LoVo (cell line): Measurements from ENCODE around the gene PIM1.
A peak's percentile ranks its signal among the peaks of the same experiment; 100 is the strongest.

Experiments
- DNase-seq: peaks from one replicate; pipeline ENCODE4 v3.0.0-alpha.2; 2016; ENCODE audit warnings: low spot score

PIM1 gene

DNA sequence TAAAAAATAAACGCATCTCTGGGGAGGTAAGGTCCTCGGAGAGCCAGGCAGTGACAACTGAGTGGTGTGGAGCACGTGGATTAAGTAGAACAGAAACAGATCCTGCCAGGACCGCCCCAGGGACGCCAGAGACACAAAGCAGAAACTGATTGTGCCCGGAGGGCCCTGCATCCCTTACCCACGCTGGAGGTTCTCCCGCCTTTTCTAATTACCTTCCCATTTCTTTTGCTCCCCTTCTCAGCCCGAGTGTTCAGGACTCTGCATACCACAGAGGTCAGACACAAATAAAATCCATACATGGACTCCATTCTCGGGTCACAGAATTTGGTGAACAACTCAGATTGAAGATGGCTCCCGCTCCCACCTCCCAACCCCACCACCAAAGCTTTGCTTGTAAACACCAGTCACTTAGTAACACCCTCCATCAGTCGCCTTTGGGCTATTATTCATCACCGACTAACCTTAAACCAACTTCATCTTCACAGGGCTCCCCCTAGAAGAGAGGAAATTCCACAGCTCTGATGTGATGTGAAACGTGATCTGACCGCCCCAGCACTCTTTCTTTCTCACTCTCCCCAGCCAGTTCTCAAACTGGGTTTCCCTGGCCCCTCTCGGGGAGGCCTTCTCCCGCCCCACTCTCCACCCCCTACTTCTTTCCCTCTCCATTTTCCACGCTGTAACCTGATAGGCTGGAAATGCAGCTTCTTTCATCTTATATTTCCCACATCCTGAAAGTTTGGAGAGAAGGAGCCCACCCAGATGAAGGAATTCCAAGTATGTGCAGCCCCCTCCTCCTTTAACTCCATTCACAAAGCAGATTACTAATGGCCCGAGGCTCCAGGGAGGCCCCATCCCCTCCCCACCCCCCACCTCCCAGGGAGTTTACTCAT, 32.5 kb upstream of the PIM1 start:
- DNase-seq = peak; percentile 41

DNA sequence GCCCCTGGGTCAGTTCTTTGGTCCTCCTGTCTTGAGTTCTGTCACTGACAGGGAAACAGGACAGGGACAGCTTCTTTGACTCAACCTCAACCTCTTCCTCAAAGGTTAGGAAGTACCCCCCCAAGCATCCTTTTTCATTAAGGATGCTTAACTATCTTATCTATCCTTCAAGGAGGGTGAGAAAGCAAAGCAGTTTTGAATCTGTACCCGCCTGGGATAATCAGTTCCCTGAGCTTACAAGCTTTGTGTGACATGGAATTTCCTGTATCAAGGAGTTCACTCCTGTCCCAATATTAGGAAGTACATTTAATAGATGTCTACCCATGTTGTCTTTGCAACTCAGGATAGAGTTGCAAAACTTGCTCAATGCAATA, 31.1 kb upstream of the PIM1 start:
- no peak for DNase-seq

- no peak for DNase-seq
Measured at GRCh38 chr6:37139230-37139962, 30.6 kb upstream of the PIM1 start.

DNA sequence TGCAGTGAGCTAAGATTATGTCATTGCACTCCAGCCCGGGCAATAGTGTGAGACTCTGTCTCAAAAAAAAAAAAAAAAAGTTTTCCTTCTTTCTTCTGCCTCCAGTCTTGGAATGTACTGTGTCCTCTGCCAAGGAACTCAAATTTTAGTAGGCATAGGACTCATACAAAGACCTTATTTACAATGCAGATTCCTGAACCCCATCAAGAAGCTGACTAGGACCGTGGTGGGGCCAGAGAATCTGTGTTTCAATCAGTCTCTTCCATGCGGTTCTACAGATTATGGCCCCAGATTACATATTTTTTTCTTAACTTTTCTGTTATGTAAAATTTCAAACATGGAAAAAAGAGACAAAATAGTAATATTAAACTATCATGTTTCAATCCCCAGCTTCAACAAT, 29.8 kb upstream of the PIM1 start:
- DNase-seq = no peak

GRCh38 chr6:37141281-37142049, 28.5 kb upstream of the PIM1 start:
- no peak for DNase-seq

DNA sequence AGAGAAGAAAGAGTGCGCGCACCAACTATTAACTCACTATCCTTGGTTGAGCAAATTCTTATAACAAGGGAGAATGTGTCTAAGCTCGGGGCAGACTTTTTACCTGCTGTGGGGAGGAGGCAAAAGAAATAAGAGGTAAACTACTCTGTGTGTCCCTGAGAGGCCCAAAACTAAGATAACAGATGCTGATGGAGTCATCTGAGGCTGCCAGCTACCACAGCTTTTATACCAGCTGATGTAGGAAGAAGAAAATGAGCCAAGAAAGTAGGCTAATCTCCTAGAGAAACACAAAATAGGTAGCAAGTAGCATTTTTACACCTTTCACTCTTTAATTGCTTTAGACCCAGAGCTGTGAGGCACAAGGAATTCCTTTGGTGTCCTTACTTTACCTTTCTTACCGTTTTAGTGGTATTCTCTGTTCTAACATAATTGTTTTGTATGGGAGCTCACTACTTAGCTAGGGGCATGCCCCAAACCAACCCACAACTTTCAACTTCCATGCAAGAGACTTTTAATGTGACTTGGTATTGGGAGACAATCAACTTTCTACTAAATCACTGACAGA, 27.8 kb upstream of the PIM1 start:
- DNase-seq = no peak

GRCh38 chr6:37143585-37143984, 26.4 kb upstream of the PIM1 start:
- no peak for DNase-seq

- DNase-seq = no peak
Measured at GRCh38 chr6:37145443-37145842, 24.5 kb upstream of the PIM1 start.

GRCh38 chr6:37146735-37147157, 23.2 kb upstream of the PIM1 start:
- DNase-seq = no peak

- DNase-seq = no peak
Measured at GRCh38 chr6:37149745-37150144, 20.2 kb upstream of the PIM1 start.

- no peak for DNase-seq
Measured at GRCh38 chr6:37150314-37150713, 19.6 kb upstream of the PIM1 start.

GRCh38 chr6:37155394-37156312, 14.3 kb upstream of the PIM1 start:
- no peak for DNase-seq

- no peak for DNase-seq
Measured at GRCh38 chr6:37158508-37158907, 11.4 kb upstream of the PIM1 start.

- DNase-seq = peak; percentile 44
Measured at GRCh38 chr6:37160922-37161778, 8.8 kb upstream of the PIM1 start.

DNA sequence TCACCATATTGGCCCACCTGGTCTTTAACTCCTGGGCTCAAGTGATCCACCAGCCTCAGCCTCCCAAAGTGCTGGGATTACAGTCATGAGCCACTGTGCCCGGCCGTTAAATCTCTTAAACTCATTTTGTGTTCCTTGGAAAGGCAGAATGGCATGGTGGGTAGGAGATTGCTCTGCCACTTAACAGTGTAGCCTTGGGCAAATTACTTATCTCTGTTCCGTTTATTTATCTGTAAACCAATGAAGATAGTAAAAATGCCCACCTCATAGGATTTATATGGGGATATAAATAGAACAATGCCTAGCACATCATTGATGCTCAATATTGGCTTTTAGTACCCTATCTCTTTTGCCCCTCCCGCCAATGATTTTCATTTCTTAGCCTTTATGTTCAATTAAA, 7.2 kb upstream of the PIM1 start:
- no peak for DNase-seq

- no peak for DNase-seq
Measured at GRCh38 chr6:37168163-37168758, 1.7 kb upstream of the PIM1 start.

DNA sequence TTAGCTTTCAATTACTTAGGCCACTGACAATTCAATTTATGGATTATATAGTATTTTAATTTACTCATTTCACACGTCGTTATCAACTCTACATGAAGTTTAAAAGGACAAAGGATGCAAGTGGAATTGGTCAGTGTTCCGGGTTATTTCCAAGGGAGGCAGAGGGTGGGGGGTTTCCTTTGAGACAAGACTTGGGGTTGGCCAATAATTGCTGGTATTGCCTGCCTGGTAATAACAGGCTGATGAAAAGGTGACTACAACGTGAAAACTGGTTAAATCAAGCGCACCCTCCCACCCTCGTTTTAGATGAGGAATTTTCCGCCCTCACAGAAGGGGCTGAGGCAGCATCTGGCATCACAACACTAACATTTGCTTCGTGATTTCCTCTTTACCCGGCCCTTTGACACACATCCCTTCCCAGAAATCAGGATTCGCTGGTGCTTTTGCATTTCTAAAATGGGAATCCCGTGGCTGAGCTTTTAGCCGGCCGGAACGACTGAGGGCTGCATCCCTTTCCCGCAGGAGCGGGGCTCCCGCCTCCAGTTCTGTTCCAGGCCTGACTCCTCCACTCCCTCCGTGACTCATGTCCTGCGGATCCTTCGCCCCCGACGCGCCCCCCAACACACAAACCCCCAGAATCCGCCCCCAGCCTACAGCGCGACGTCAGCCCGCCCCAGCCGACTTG, 999 bp upstream of the PIM1 start:
- peak; percentile 33 for DNase-seq

DNA sequence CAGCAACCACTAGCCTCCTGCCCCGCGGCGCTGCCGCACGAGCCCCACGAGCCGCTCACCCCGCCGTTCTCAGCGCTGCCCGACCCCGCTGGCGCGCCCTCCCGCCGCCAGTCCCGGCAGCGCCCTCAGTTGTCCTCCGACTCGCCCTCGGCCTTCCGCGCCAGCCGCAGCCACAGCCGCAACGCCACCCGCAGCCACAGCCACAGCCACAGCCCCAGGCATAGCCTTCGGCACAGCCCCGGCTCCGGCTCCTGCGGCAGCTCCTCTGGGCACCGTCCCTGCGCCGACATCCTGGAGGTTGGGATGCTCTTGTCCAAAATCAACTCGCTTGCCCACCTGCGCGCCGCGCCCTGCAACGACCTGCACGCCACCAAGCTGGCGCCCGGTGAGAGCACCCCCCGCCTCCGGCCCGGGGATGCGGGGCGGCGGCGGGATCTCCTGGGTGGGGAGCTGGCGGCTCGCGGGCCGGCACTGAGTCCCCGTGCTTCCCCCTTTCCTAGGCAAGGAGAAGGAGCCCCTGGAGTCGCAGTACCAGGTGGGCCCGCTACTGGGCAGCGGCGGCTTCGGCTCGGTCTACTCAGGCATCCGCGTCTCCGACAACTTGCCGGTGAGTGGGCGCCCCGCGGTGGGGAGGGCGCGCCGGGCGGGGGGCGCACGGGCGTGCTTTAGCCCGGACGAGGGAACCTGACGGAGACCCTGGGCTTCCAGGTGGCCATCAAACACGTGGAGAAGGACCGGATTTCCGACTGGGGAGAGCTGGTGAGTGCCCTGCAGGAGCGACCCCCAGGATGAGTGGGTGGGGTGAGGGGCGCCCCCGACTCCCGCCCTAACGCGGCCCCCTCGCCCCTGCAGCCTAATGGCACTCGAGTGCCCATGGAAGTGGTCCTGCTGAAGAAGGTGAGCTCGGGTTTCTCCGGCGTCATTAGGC, 585 bp downstream of the PIM1 start:
- no peak for DNase-seq
